H1 (cell line): ENCODE measurements around the gene FARS2. TPM values are rescaled to one million over a fixed set of nuclear protein-coding genes. Genes with fewer than 3 reads are reported as not detected.

Source experiments
- CTCF ChIA-PET: fragments of 300-600 bp; sonication (Branson Sonifier 250); formaldehyde crosslinking; loops from one replicate; lab custom pipeline; 2021; ENCODE audit not compliant: partially characterized antibody; lab: Charles Lee
- POLR2A ChIA-PET: fragments of 300-600 bp; sonication (Branson Sonifier 250); formaldehyde crosslinking; loops from one replicate; lab custom pipeline; 2021; ENCODE audit warnings: inconsistent platforms; ENCODE audit not compliant: partially characterized antibody; lab: Charles Lee
- DNase-seq, 2 experiments: peaks; one replicate each; pipeline versions ENCODE4 v3.0.0 to v3.0.0-alpha.2; 2010 to 2022; ENCODE audit warnings: low spot score in 2 of 2, low read depth in 1 of 2, mixed read lengths in 1 of 2
- FAIRE-seq: peaks from 2 replicates; lab custom pipeline; 2011; peaks lifted over from hg19 to GRCh38; lab: Jason Lieb, UNC
- H2AFZ ChIP-seq: 2 replicates; pipeline ENCODE4 v1.8.1; 2012; ENCODE audit warnings: low read length, inconsistent platforms
- H2AK5ac ChIP-seq: 2 replicates; pipeline ENCODE4 v1.6.1; 2013; ENCODE audit warnings: low read depth, low read length
- H2BK120ac ChIP-seq: replicated peaks from 2 replicates; pipeline ENCODE3; 2013; ENCODE audit warnings: low read depth, low read length, inconsistent platforms
- H2BK12ac ChIP-seq: 2 replicates; pipeline ENCODE4 v1.6.1; 2013; ENCODE audit warnings: low read depth, low read length
- H2BK15ac ChIP-seq: 2 replicates; pipeline ENCODE4 v1.6.1; 2013; ENCODE audit warnings: low read length
- H2BK20ac ChIP-seq: 2 replicates; pipeline ENCODE4 v1.6.1; 2013; ENCODE audit warnings: low read length
- H2BK5ac ChIP-seq: 2 replicates; pipeline ENCODE4 v1.6.1; 2013; ENCODE audit warnings: low read depth, low read length
- H3K14ac ChIP-seq: 2 replicates; pipeline ENCODE4 v1.6.1; 2013; ENCODE audit warnings: inconsistent platforms; ENCODE audit not compliant: insufficient read length
- H3K18ac ChIP-seq: 2 replicates; pipeline ENCODE4 v1.6.1; 2013; ENCODE audit warnings: low read length; ENCODE audit errors: extremely low read depth
- H3K23ac ChIP-seq: 2 replicates; pipeline ENCODE4 v1.6.1; 2013; ENCODE audit warnings: inconsistent platforms; ENCODE audit not compliant: insufficient read length
- H3K23me2 ChIP-seq: 2 replicates; pipeline ENCODE4 v1.6.1; 2013; ENCODE audit warnings: low read depth, low read length
- H3K27ac ChIP-seq: 2 replicates; pipeline ENCODE4 v1.6.1; 2011; ENCODE audit warnings: low read depth, low read length, inconsistent platforms
- H3K27me3 ChIP-seq, 4 experiments: replicated peaks in 1 of 4; 1 replicate in 1 of 4; 2 replicates in 3 of 4; pipeline versions ENCODE4 v1.6.1 to v1.8.1; 2011 to 2013; ENCODE audit warnings: low read length in 3 of 4, mild to moderate bottlenecking in 3 of 4, inconsistent platforms in 2 of 4, mixed read lengths in 2 of 4, moderate library complexity in 1 of 4; ENCODE audit not compliant: control insufficient read depth in 3 of 4, insufficient read depth in 3 of 4; ENCODE audit errors: extremely low read depth in 1 of 4
- H3K36me3 ChIP-seq, 4 experiments: 2 replicates each; pipeline versions ENCODE4 v1.6.1 to v1.8.1; 2011 to 2013; ENCODE audit warnings: mild to moderate bottlenecking in 4 of 4, low read length in 3 of 4, moderate library complexity in 2 of 4, control low read depth in 1 of 4, inconsistent platforms in 1 of 4; ENCODE audit not compliant: insufficient read depth in 4 of 4, control insufficient read depth in 2 of 4
- H3K4ac ChIP-seq: replicated peaks from 2 replicates; pipeline ENCODE3; 2013; ENCODE audit warnings: low read length, low read depth, mixed read lengths, inconsistent platforms; ENCODE audit not compliant: insufficient read length
- H3K4me1 ChIP-seq, 4 experiments: replicated peaks in 1 of 4; 1 replicate in 1 of 4; 2 replicates in 3 of 4; pipeline versions ENCODE4 v1.6.1 to v1.8.1; 2011 to 2013; ENCODE audit warnings: low read length in 3 of 4, inconsistent platforms in 2 of 4, mixed read lengths in 1 of 4; ENCODE audit not compliant: insufficient read depth in 4 of 4, control insufficient read depth in 3 of 4
- H3K4me2 ChIP-seq, 2 experiments: 2 replicates each; pipeline versions ENCODE4 v1.6.1 to v1.8.1; 2011 to 2013; ENCODE audit warnings: low read depth in 2 of 2, low read length in 2 of 2, control low read depth in 1 of 2, inconsistent platforms in 1 of 2, mild to moderate bottlenecking in 1 of 2; ENCODE audit not compliant: insufficient read depth in 1 of 2
- H3K4me3 ChIP-seq, 4 experiments: fragments of 200-600, 300-600 bp in 1 of 4; sonication (generic), shearing (Covaris generic), sonication (Bioruptor Twin) in 1 of 4; 2 replicates each; pipeline versions ENCODE4 v1.5.1 to v1.8.1; 2011 to 2016; ENCODE audit warnings: low read length in 4 of 4, low read depth in 3 of 4, control low read depth in 2 of 4, inconsistent platforms in 2 of 4, mild to moderate bottlenecking in 2 of 4, mixed read lengths in 1 of 4, moderate library complexity in 1 of 4; ENCODE audit not compliant: insufficient read depth in 2 of 4; ENCODE audit errors: extremely low read depth in 1 of 4
- H3K56ac ChIP-seq: replicated peaks from 2 replicates; pipeline ENCODE3; 2013; ENCODE audit warnings: low read depth, mild to moderate bottlenecking, mixed read lengths, low read length, inconsistent platforms; ENCODE audit not compliant: insufficient read length
- H3K79me1 ChIP-seq: 2 replicates; pipeline ENCODE4 v1.6.1; 2013; ENCODE audit warnings: low read depth, low read length, control low read depth
- H3K79me2 ChIP-seq, 2 experiments: 2 replicates each; pipeline versions ENCODE4 v1.6.1 to v1.8.1; 2012 to 2013; ENCODE audit warnings: low read length in 2 of 2, mild to moderate bottlenecking in 2 of 2, inconsistent platforms in 1 of 2; ENCODE audit not compliant: insufficient read depth in 2 of 2, control insufficient read depth in 1 of 2
- H3K9ac ChIP-seq, 4 experiments: replicated peaks in 1 of 4; 1 replicate in 1 of 4; 2 replicates in 3 of 4; pipeline versions ENCODE4 v1.6.1 to v1.8.1; 2011 to 2013; ENCODE audit warnings: low read depth in 3 of 4, low read length in 3 of 4, control low read depth in 2 of 4, mild to moderate bottlenecking in 2 of 4, moderate library complexity in 2 of 4, inconsistent platforms in 1 of 4; ENCODE audit errors: extremely low read depth in 1 of 4
- H3K9me3 ChIP-seq, 2 experiments: 2 replicates each; pipeline versions ENCODE4 v1.6.1 to v1.8.1; 2012 to 2013; ENCODE audit warnings: mild to moderate bottlenecking in 2 of 2, moderate library complexity in 2 of 2, control low read depth in 1 of 2, inconsistent platforms in 1 of 2, low read depth in 1 of 2, low read length in 1 of 2, mixed read lengths in 1 of 2; ENCODE audit not compliant: insufficient read depth in 2 of 2
- H4K20me1 ChIP-seq, 2 experiments: replicated peaks in 1 of 2; 2 replicates each; pipeline versions ENCODE3 to v1.8.1; 2011 to 2013; ENCODE audit warnings: inconsistent platforms in 2 of 2, low read length in 2 of 2, mild to moderate bottlenecking in 1 of 2; ENCODE audit not compliant: insufficient read depth in 2 of 2, control insufficient read depth in 1 of 2
- H4K5ac ChIP-seq: 2 replicates; pipeline ENCODE4 v1.6.1; 2013; ENCODE audit warnings: low read length, low read depth, mixed read lengths, inconsistent platforms; ENCODE audit not compliant: insufficient read length
- H4K8ac ChIP-seq: 2 replicates; pipeline ENCODE4 v1.8.0; 2013; ENCODE audit warnings: mild to moderate bottlenecking, moderate library complexity, low read length, inconsistent platforms; ENCODE audit not compliant: insufficient read depth; ENCODE audit errors: extremely low read depth
- H4K91ac ChIP-seq: replicated peaks from 2 replicates; pipeline ENCODE3; 2013; ENCODE audit warnings: low read length, mixed read lengths, inconsistent platforms; ENCODE audit not compliant: insufficient read length
- BRCA1 ChIP-seq: IDR thresholded peaks from 2 replicates; pipeline ENCODE4 v1.6.1; 2012; ENCODE audit warnings: low read depth, low read length, improper control_type of control experiment
- CBX5 ChIP-seq: fragments of 300-800, 300-1000 bp; sonication (generic); IDR thresholded peaks from 2 replicates; pipeline ENCODE4 v1.7.1; 2016; ENCODE audit warnings: antibody characterized with exemption, low read length, low read depth
- CBX8 ChIP-seq: fragments of 300-800, 300-1000 bp; sonication (generic); IDR thresholded peaks from 2 replicates; pipeline ENCODE4 v1.7.1; 2016; ENCODE audit warnings: low read depth, low read length, borderline replicate concordance
- CEBPB ChIP-seq: IDR thresholded peaks from 2 replicates; pipeline ENCODE4 v1.6.1; 2012; ENCODE audit warnings: low read depth, low read length
- EGR1 ChIP-seq: IDR thresholded peaks from 2 replicates; pipeline ENCODE4 v1.6.1; 2011; ENCODE audit warnings: low read depth, low read length, borderline replicate concordance
- JUN ChIP-seq: IDR thresholded peaks from 2 replicates; pipeline ENCODE4 v1.6.1; 2011; ENCODE audit warnings: low read depth, mild to moderate bottlenecking, improper control_type of control experiment, low read length
- KDM1A ChIP-seq: fragments of 200-600, 300-600 bp; sonication (generic); IDR thresholded peaks from 2 replicates; pipeline ENCODE4 v1.7.1; 2016; ENCODE audit warnings: mild to moderate bottlenecking, low read length, borderline replicate concordance
- POU5F1 ChIP-seq: IDR thresholded peaks from 2 replicates; pipeline ENCODE4 v1.6.1; 2011; ENCODE audit warnings: low read depth, mild to moderate bottlenecking, low read length, moderate library complexity
- RAD21 ChIP-seq, 2 experiments: IDR thresholded peaks in 1 of 2; conservative IDR thresholded peaks in 1 of 2; 2 replicates each; pipeline ENCODE4 v1.6.1; 2011; ENCODE audit warnings: low read depth in 2 of 2, low read length in 2 of 2, improper control_type of control experiment in 1 of 2, inconsistent platforms in 1 of 2, mild to moderate bottlenecking in 1 of 2, moderate library complexity in 1 of 2
- RFX5 ChIP-seq: IDR thresholded peaks from 2 replicates; pipeline ENCODE4 v1.6.1; 2011; ENCODE audit warnings: low read depth, low read length, improper control_type of control experiment, borderline replicate concordance
- WGBS, 2 experiments: shearing (Covaris generic) in 1 of 2; methylation state at CpG; one replicate each; pipeline versions ENCODE4 v1.1.6 to v1.1.7; 2013 to 2015; ENCODE audit warnings: low lambda C conversion rate in 2 of 2, mixed read lengths in 2 of 2, inconsistent platforms in 1 of 2, low coverage in 1 of 2, missing lambda C conversion rate in 1 of 2; ENCODE audit not compliant: insufficient replicate concordance in 2 of 2, insufficient coverage in 1 of 2, insufficient read length in 1 of 2; ENCODE audit errors: extremely low coverage in 1 of 2, missing lambda C conversion rate in 1 of 2; 5-methylcytosine and 5-hydroxymethylcytosine counted together
- polyA plus RNA-seq, 7 experiments: library from polyadenylated mRNA; depleted of rRNA in 3 of 7; stranded (reverse) in 5 of 7; unstranded in 2 of 7; fragments of >200 nt in 5 of 7; fragments of 200-250 nt in 2 of 7; gene quantifications; 1 replicate in 5 of 7; 2 replicates in 1 of 7; 4 replicates in 1 of 7; pipeline versions ENCODE4 v1.2.1 to v1.2.3, GENCODE V29; 2011 to 2013; ENCODE audit warnings: missing spikeins in 2 of 7, mixed read lengths in 2 of 7
- total RNA-seq: library from RNA; stranded (reverse); fragmentation: NEBNext Ultra II Directional; extraction: Animal tissue kit (Norgen Biotek cat#: 25700); gene quantifications from 2 replicates; pipeline ENCODE4 v1.2.1, GENCODE V29; 2021

FARS2 gene
- total and polyA plus RNA-seq, 2 of the 8 experiments (the other 6 are each of a cell fraction or from before 2014, with no cell fraction given) = 11.7 to 14.4 TPM

DNA sequence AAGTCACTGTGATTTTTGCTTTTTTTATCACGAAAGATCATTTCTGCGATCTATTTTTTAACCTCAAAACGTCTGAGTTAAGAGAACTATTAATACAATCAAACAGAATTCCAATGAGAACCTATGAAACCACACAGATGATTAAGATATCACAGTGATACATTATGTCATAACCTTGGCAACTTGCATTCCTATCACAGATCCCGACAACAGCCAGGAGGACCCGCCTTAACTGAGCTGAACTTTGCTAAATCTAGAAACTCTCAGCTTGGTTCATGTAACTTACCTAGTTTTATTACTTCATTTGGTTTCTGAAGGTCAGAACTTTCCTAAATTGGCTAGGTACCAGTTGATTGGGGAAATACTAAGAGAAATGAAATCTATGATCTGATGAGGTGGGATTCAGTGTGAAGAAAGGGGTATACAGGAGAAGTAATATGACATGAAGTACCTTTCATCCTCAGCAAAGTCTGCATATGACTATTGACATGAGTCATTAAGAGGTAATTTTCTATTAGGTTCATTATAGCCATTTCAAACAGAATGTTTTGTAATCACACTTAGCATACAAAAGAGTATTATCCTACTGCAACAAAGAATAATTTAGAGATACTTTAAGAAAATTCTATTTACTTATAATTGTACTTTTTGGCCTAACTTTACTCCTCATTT is 11.7 kb upstream of the FARS2 start:
- CTCF ChIA-PET = interaction anchor here (1.2 to 1.3 kb wide), 2 partner anchors 8 to 34 kb away, joined by 3 read pairs; no protein-coding TSS in a partner anchor
- H3K79me2 ChIP-seq = peaks cover 0 to 72% of the 10 kb centered on the region in 2 experiments

More for the DNA sequence above, 11.7 kb upstream of the FARS2 start:
- Histone ChIP-seq H3K14ac (no peak overlapping the region), H2BK12ac (no peak overlapping the region), H4K91ac (no peak overlapping the region), H2AK5ac (no peak overlapping the region), H3K9ac (no peak overlapping the region), H2BK120ac (no peak overlapping the region), H2BK20ac (no peak overlapping the region), H3K23me2 (no peaks in the 10 kb centered on the region), H3K4me3 (no peak overlapping the region), H3K27ac (no peak overlapping the region), H4K5ac (no peak overlapping the region), H3K79me1 (peaks cover 21% of the 10 kb centered on the region), H3K36me3 (peaks cover 0 to 18% (median 3%) of the 10 kb centered on the region in 4 experiments; a peak in 5 of 8 replicates), H4K20me1 (peaks cover 5 to 6% of the 10 kb centered on the region in 2 experiments), H2AFZ (no peak overlapping the region), H3K4me2 (no peak overlapping the region), H3K18ac (no peak overlapping the region), H3K56ac (no peak overlapping the region), H3K27me3 (no peaks in the 10 kb centered on the region), H2BK15ac (no peak overlapping the region), H2BK5ac (no peak overlapping the region), H4K8ac (no peak overlapping the region), H3K9me3 (peaks cover 0 to 4% of the 10 kb centered on the region in 2 experiments; a peak in 1 of 4 replicates), H3K23ac (no peak overlapping the region), H3K4me1 (peaks cover 0 to 2% (median 0%) of the 10 kb centered on the region in 4 experiments; a peak in 1 of 7 replicates), H3K4ac (no peak overlapping the region)
- no peak for DNase-seq
- TF ChIP-seq CEBPB (no peak), EGR1 (no peak), BRCA1 (no peak), JUN (no peak), RFX5 (no peak), CBX5 (no peak), CBX8 (no peak), RAD21 (IDR thresholded peaks at IDR 0.05 in 1 of 2, conservative IDR thresholded peaks at IDR 0.05 in 1 of 2; ENCODE audit: low read depth in 2 of 2, low read length in 2 of 2) (no peak), KDM1A (no peak), POU5F1 (no peak)
- POLR2A ChIA-PET = interaction anchor here (1.0 to 3.3 kb wide), 3 partner anchors 8 to 11 kb away, joined by 3 to 9 read pairs (median 5); partner anchors contain the start of gene LYRM4
- no peak for FAIRE-seq
- WGBS, 2 experiments = 94% methylated on average over 5 of the region's 5 CpGs; no CpG with 5 or more reads in 1 of the 2 experiments
